H1 (cell line): ENCODE measurements around the gene SORCS3. TPM values are rescaled to one million over a fixed set of nuclear protein-coding genes. Genes with fewer than 3 reads are reported as not detected.

ENCODE experiments used
- CTCF ChIA-PET: fragments of 300-600 bp; sonication (Branson Sonifier 250); formaldehyde crosslinking; loops from one replicate; lab custom pipeline; 2021; ENCODE audit not compliant: partially characterized antibody; lab: Charles Lee
- POLR2A ChIA-PET: fragments of 300-600 bp; sonication (Branson Sonifier 250); formaldehyde crosslinking; loops from one replicate; lab custom pipeline; 2021; ENCODE audit warnings: inconsistent platforms; ENCODE audit not compliant: partially characterized antibody; lab: Charles Lee
- DNase-seq, 2 experiments: peaks; one replicate each; pipeline versions ENCODE4 v3.0.0 to v3.0.0-alpha.2; 2010 to 2022; ENCODE audit warnings: low spot score in 2 of 2, low read depth in 1 of 2, mixed read lengths in 1 of 2
- FAIRE-seq: peaks from 2 replicates; lab custom pipeline; 2011; peaks lifted over from hg19 to GRCh38; lab: Jason Lieb, UNC
- H2AFZ ChIP-seq: 2 replicates; pipeline ENCODE4 v1.8.1; 2012; ENCODE audit warnings: low read length, inconsistent platforms
- H2AK5ac ChIP-seq: 2 replicates; pipeline ENCODE4 v1.6.1; 2013; ENCODE audit warnings: low read depth, low read length
- H2BK120ac ChIP-seq: replicated peaks from 2 replicates; pipeline ENCODE3; 2013; ENCODE audit warnings: low read depth, low read length, inconsistent platforms
- H2BK12ac ChIP-seq: 2 replicates; pipeline ENCODE4 v1.6.1; 2013; ENCODE audit warnings: low read depth, low read length
- H2BK15ac ChIP-seq: 2 replicates; pipeline ENCODE4 v1.6.1; 2013; ENCODE audit warnings: low read length
- H2BK20ac ChIP-seq: 2 replicates; pipeline ENCODE4 v1.6.1; 2013; ENCODE audit warnings: low read length
- H2BK5ac ChIP-seq: 2 replicates; pipeline ENCODE4 v1.6.1; 2013; ENCODE audit warnings: low read depth, low read length
- H3K14ac ChIP-seq: 2 replicates; pipeline ENCODE4 v1.6.1; 2013; ENCODE audit warnings: inconsistent platforms; ENCODE audit not compliant: insufficient read length
- H3K18ac ChIP-seq: 2 replicates; pipeline ENCODE4 v1.6.1; 2013; ENCODE audit warnings: low read length; ENCODE audit errors: extremely low read depth
- H3K23ac ChIP-seq: 2 replicates; pipeline ENCODE4 v1.6.1; 2013; ENCODE audit warnings: inconsistent platforms; ENCODE audit not compliant: insufficient read length
- H3K23me2 ChIP-seq: 2 replicates; pipeline ENCODE4 v1.6.1; 2013; ENCODE audit warnings: low read depth, low read length
- H3K27ac ChIP-seq: 2 replicates; pipeline ENCODE4 v1.6.1; 2011; ENCODE audit warnings: low read depth, low read length, inconsistent platforms
- H3K27me3 ChIP-seq, 4 experiments: replicated peaks in 1 of 4; 1 replicate in 1 of 4; 2 replicates in 3 of 4; pipeline versions ENCODE4 v1.6.1 to v1.8.1; 2011 to 2013; ENCODE audit warnings: low read length in 3 of 4, mild to moderate bottlenecking in 3 of 4, inconsistent platforms in 2 of 4, mixed read lengths in 2 of 4, moderate library complexity in 1 of 4; ENCODE audit not compliant: control insufficient read depth in 3 of 4, insufficient read depth in 3 of 4; ENCODE audit errors: extremely low read depth in 1 of 4
- H3K36me3 ChIP-seq, 4 experiments: 2 replicates each; pipeline versions ENCODE4 v1.6.1 to v1.8.1; 2011 to 2013; ENCODE audit warnings: mild to moderate bottlenecking in 4 of 4, low read length in 3 of 4, moderate library complexity in 2 of 4, control low read depth in 1 of 4, inconsistent platforms in 1 of 4; ENCODE audit not compliant: insufficient read depth in 4 of 4, control insufficient read depth in 2 of 4
- H3K4ac ChIP-seq: replicated peaks from 2 replicates; pipeline ENCODE3; 2013; ENCODE audit warnings: low read length, low read depth, mixed read lengths, inconsistent platforms; ENCODE audit not compliant: insufficient read length
- H3K4me1 ChIP-seq, 4 experiments: replicated peaks in 1 of 4; 1 replicate in 1 of 4; 2 replicates in 3 of 4; pipeline versions ENCODE4 v1.6.1 to v1.8.1; 2011 to 2013; ENCODE audit warnings: low read length in 3 of 4, inconsistent platforms in 2 of 4, mixed read lengths in 1 of 4; ENCODE audit not compliant: insufficient read depth in 4 of 4, control insufficient read depth in 3 of 4
- H3K4me2 ChIP-seq, 2 experiments: 2 replicates each; pipeline versions ENCODE4 v1.6.1 to v1.8.1; 2011 to 2013; ENCODE audit warnings: low read depth in 2 of 2, low read length in 2 of 2, control low read depth in 1 of 2, inconsistent platforms in 1 of 2, mild to moderate bottlenecking in 1 of 2; ENCODE audit not compliant: insufficient read depth in 1 of 2
- H3K4me3 ChIP-seq, 4 experiments: fragments of 200-600, 300-600 bp in 1 of 4; sonication (generic), shearing (Covaris generic), sonication (Bioruptor Twin) in 1 of 4; 2 replicates each; pipeline versions ENCODE4 v1.5.1 to v1.8.1; 2011 to 2016; ENCODE audit warnings: low read length in 4 of 4, low read depth in 3 of 4, control low read depth in 2 of 4, inconsistent platforms in 2 of 4, mild to moderate bottlenecking in 2 of 4, mixed read lengths in 1 of 4, moderate library complexity in 1 of 4; ENCODE audit not compliant: insufficient read depth in 2 of 4; ENCODE audit errors: extremely low read depth in 1 of 4
- H3K56ac ChIP-seq: replicated peaks from 2 replicates; pipeline ENCODE3; 2013; ENCODE audit warnings: low read depth, mild to moderate bottlenecking, mixed read lengths, low read length, inconsistent platforms; ENCODE audit not compliant: insufficient read length
- H3K79me1 ChIP-seq: 2 replicates; pipeline ENCODE4 v1.6.1; 2013; ENCODE audit warnings: low read depth, low read length, control low read depth
- H3K79me2 ChIP-seq, 2 experiments: 2 replicates each; pipeline versions ENCODE4 v1.6.1 to v1.8.1; 2012 to 2013; ENCODE audit warnings: low read length in 2 of 2, mild to moderate bottlenecking in 2 of 2, inconsistent platforms in 1 of 2; ENCODE audit not compliant: insufficient read depth in 2 of 2, control insufficient read depth in 1 of 2
- H3K9ac ChIP-seq, 4 experiments: replicated peaks in 1 of 4; 1 replicate in 1 of 4; 2 replicates in 3 of 4; pipeline versions ENCODE4 v1.6.1 to v1.8.1; 2011 to 2013; ENCODE audit warnings: low read depth in 3 of 4, low read length in 3 of 4, control low read depth in 2 of 4, mild to moderate bottlenecking in 2 of 4, moderate library complexity in 2 of 4, inconsistent platforms in 1 of 4; ENCODE audit errors: extremely low read depth in 1 of 4
- H3K9me3 ChIP-seq, 2 experiments: 2 replicates each; pipeline versions ENCODE4 v1.6.1 to v1.8.1; 2012 to 2013; ENCODE audit warnings: mild to moderate bottlenecking in 2 of 2, moderate library complexity in 2 of 2, control low read depth in 1 of 2, inconsistent platforms in 1 of 2, low read depth in 1 of 2, low read length in 1 of 2, mixed read lengths in 1 of 2; ENCODE audit not compliant: insufficient read depth in 2 of 2
- H4K20me1 ChIP-seq, 2 experiments: replicated peaks in 1 of 2; 2 replicates each; pipeline versions ENCODE3 to v1.8.1; 2011 to 2013; ENCODE audit warnings: inconsistent platforms in 2 of 2, low read length in 2 of 2, mild to moderate bottlenecking in 1 of 2; ENCODE audit not compliant: insufficient read depth in 2 of 2, control insufficient read depth in 1 of 2
- H4K5ac ChIP-seq: 2 replicates; pipeline ENCODE4 v1.6.1; 2013; ENCODE audit warnings: low read length, low read depth, mixed read lengths, inconsistent platforms; ENCODE audit not compliant: insufficient read length
- H4K8ac ChIP-seq: 2 replicates; pipeline ENCODE4 v1.8.0; 2013; ENCODE audit warnings: mild to moderate bottlenecking, moderate library complexity, low read length, inconsistent platforms; ENCODE audit not compliant: insufficient read depth; ENCODE audit errors: extremely low read depth
- H4K91ac ChIP-seq: replicated peaks from 2 replicates; pipeline ENCODE3; 2013; ENCODE audit warnings: low read length, mixed read lengths, inconsistent platforms; ENCODE audit not compliant: insufficient read length
- ATF2 ChIP-seq: IDR thresholded peaks from 2 replicates; pipeline ENCODE4 v1.6.1; 2012; ENCODE audit warnings: low read length, inconsistent platforms
- ATF3 ChIP-seq: IDR thresholded peaks from 2 replicates; pipeline ENCODE4 v1.6.1; 2011; ENCODE audit warnings: low read depth, mild to moderate bottlenecking, low read length; ENCODE audit not compliant: insufficient read depth
- BRCA1 ChIP-seq: IDR thresholded peaks from 2 replicates; pipeline ENCODE4 v1.6.1; 2012; ENCODE audit warnings: low read depth, low read length, improper control_type of control experiment
- EGR1 ChIP-seq: IDR thresholded peaks from 2 replicates; pipeline ENCODE4 v1.6.1; 2011; ENCODE audit warnings: low read depth, low read length, borderline replicate concordance
- JUND ChIP-seq: IDR thresholded peaks from 2 replicates; pipeline ENCODE4 v1.6.1; 2011; ENCODE audit warnings: mild to moderate bottlenecking, improper control_type of control experiment, low read length
- PHF8 ChIP-seq: fragments of 200-600 bp; sonication (generic); conservative IDR thresholded peaks from 2 replicates; pipeline ENCODE4 v1.7.1; 2012; ENCODE audit warnings: low read depth, mild to moderate bottlenecking, inconsistent platforms, low read length, moderate library complexity
- RBBP5 ChIP-seq: IDR thresholded peaks from 2 replicates; pipeline ENCODE4 v1.7.1; 2012; ENCODE audit warnings: low read depth, mild to moderate bottlenecking, inconsistent platforms, low read length, moderate library complexity, borderline replicate concordance
- SIN3A ChIP-seq, 2 experiments: IDR thresholded peaks in 1 of 2; conservative IDR thresholded peaks in 1 of 2; 2 replicates each; pipeline ENCODE4 v1.6.1; 2011 to 2012; ENCODE audit warnings: low read length in 2 of 2, improper control_type of control experiment in 1 of 2, low read depth in 1 of 2, mild to moderate bottlenecking in 1 of 2
- SIX5 ChIP-seq: IDR thresholded peaks from 2 replicates; pipeline ENCODE4 v1.6.1; 2011; ENCODE audit warnings: mild to moderate bottlenecking, low read depth, low read length
- SP4 ChIP-seq: IDR thresholded peaks from 2 replicates; pipeline ENCODE4 v1.6.1; 2012; ENCODE audit warnings: low read length, inconsistent platforms
- TEAD4 ChIP-seq: IDR thresholded peaks from 2 replicates; pipeline ENCODE4 v1.6.1; 2012; ENCODE audit warnings: low read depth, low read length, inconsistent platforms, mixed read lengths
- ZNF274 ChIP-seq: IDR thresholded peaks from 2 replicates; pipeline ENCODE4 v1.7.0; 2012; ENCODE audit warnings: low read length, borderline replicate concordance; ENCODE audit errors: extremely low read depth
- WGBS, 2 experiments: shearing (Covaris generic) in 1 of 2; methylation state at CpG; one replicate each; pipeline versions ENCODE4 v1.1.6 to v1.1.7; 2013 to 2015; ENCODE audit warnings: low lambda C conversion rate in 2 of 2, mixed read lengths in 2 of 2, inconsistent platforms in 1 of 2, low coverage in 1 of 2, missing lambda C conversion rate in 1 of 2; ENCODE audit not compliant: insufficient replicate concordance in 2 of 2, insufficient coverage in 1 of 2, insufficient read length in 1 of 2; ENCODE audit errors: extremely low coverage in 1 of 2, missing lambda C conversion rate in 1 of 2; 5-methylcytosine and 5-hydroxymethylcytosine counted together
- polyA plus RNA-seq, 7 experiments: library from polyadenylated mRNA; depleted of rRNA in 3 of 7; stranded (reverse) in 5 of 7; unstranded in 2 of 7; fragments of >200 nt in 5 of 7; fragments of 200-250 nt in 2 of 7; gene quantifications; 1 replicate in 5 of 7; 2 replicates in 1 of 7; 4 replicates in 1 of 7; pipeline versions ENCODE4 v1.2.1 to v1.2.3, GENCODE V29; 2011 to 2013; ENCODE audit warnings: missing spikeins in 2 of 7, mixed read lengths in 2 of 7
- total RNA-seq: library from RNA; stranded (reverse); fragmentation: NEBNext Ultra II Directional; extraction: Animal tissue kit (Norgen Biotek cat#: 25700); gene quantifications from 2 replicates; pipeline ENCODE4 v1.2.1, GENCODE V29; 2021

Gene SORCS3
- total and polyA plus RNA-seq, 2 of the 8 experiments (the other 6 are each of a cell fraction or from before 2014, with no cell fraction given): 0.26 to 0.88 TPM

DNA sequence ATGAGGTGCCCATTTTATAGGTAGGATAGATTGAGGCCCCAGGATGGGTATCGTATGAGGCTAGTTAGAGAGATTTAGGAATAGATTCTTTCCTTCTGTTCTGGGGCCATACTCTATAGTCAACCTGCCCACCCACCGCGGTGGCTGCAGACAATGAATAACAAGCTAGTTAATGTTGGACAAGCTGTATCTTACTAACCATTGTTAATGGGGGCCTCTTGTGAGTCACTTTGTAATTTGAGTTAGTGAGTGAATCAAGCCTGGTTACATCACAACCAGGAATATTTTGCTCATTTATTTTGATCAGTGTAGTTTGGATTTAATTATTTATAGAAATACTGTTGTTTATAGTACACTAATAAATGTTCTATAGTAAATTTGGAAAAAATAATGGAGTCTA, 7.3 kb downstream of the SORCS3 start:
- ChIA-PET CTCF (interaction anchor here (0.9 to 3.9 kb wide), 6 partner anchors 10 to 276 kb away, joined by 3 to 20 read pairs (median 8); no protein-coding TSS in a partner anchor), POLR2A (no interaction called here)
- H3K14ac ChIP-seq: no peak overlapping the region
- no peaks in the 10 kb centered on the region for H3K36me3 ChIP-seq
- no peak for DNase-seq
- peaks cover 4 to 10% (median 9%) of the 10 kb centered on the region in 4 experiments for H3K27me3 ChIP-seq
- H3K79me2 ChIP-seq: no peaks in the 10 kb centered on the region
- FAIRE-seq: no peak
- no peak overlapping the region for H4K8ac ChIP-seq
- no peak overlapping the region for H3K56ac ChIP-seq
- H4K5ac ChIP-seq: no peak overlapping the region
- no peak overlapping the region for H2BK120ac ChIP-seq
- no peaks in the 10 kb centered on the region for H3K79me1 ChIP-seq
- H3K4me1 ChIP-seq: no peaks in the 10 kb centered on the region
- no peaks in the 10 kb centered on the region for H3K9me3 ChIP-seq
- no peak overlapping the region for H3K4me3 ChIP-seq
- no peak overlapping the region for H4K91ac ChIP-seq
- no peaks in the 10 kb centered on the region for H4K20me1 ChIP-seq
- no peak overlapping the region for H3K23ac ChIP-seq
- no peak overlapping the region for H2AK5ac ChIP-seq
- H3K9ac ChIP-seq: no peak overlapping the region
- no peak overlapping the region for H3K27ac ChIP-seq
- H2BK15ac ChIP-seq: no peak overlapping the region
- H2AFZ ChIP-seq: no peak overlapping the region
- H3K4me2 ChIP-seq: no peak overlapping the region
- peaks cover 2% of the 10 kb centered on the region; the same call in 1 of the 2 replicates for H3K23me2 ChIP-seq
- no peak overlapping the region for H2BK20ac ChIP-seq
- H3K4ac ChIP-seq: no peak overlapping the region
- no peak overlapping the region for H2BK5ac ChIP-seq
- H2BK12ac ChIP-seq: no peak overlapping the region
- H3K18ac ChIP-seq: no peak overlapping the region
- 58% methylated on average over 3 of the region's 3 CpGs; no CpG with 5 or more reads in 1 of the 2 experiments for WGBS, 2 experiments
- TF ChIP-seq ATF3 (no peak), PHF8 (no peak), ATF2 (no peak), SP4 (no peak), EGR1 (no peak), SIN3A (conservative IDR thresholded peaks at IDR 0.05 in 1 of 2, IDR thresholded peaks at IDR 0.05 in 1 of 2; ENCODE audit: low read depth in 1 of 2, low read length in 2 of 2) (no peak), RBBP5 (no peak), TEAD4 (no peak), BRCA1 (no peak), ZNF274 (no peak), SIX5 (no peak), JUND (no peak)
